ENCODE measurements around the gene FLOT1. TPM values are rescaled to one million over a fixed set of nuclear protein-coding genes. Genes with fewer than 3 reads are reported as not detected.

Gene FLOT1
- total and polyA plus RNA-seq, 9 of the 15 experiments (the other 6 are each of a cell fraction or from before 2014, with no cell fraction given), result 11.7 to 149 (median 118) TPM

DNA sequence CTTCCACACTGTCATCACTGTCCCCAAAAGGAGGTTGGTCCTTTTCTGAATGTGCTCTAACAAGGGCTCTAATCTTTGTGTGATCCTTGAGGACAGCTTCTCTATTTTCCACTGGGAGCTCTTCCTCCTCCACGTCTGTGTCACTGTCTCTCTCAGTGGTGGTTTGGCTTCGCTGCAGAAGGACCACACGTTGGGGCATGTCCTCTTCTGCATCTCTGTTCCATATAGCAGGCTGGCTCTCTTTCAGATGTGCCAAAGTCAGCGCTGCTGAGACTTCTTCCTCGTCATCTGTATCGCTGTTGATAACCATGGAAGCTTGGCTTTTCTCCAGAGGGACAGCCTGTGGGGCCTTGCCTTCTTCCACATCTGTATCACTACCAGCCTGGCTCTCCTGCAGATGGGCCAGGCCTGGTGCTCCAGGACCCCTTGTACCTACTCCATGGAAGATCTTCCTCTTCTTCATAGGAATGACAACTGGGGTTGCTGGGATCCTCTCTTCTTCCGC, 30.0 kb downstream of the FLOT1 start:
- Histone ChIP-seq H3K9me3 (replicated peaks; ENCODE audit: control insufficient read depth, insufficient read depth, low read depth, low read length) (no peaks in the 10 kb centered on the region), H3K4me3 (no peak overlapping the region), H3K4me2 (ENCODE audit: insufficient read depth, low read length) (no peak overlapping the region), H3K79me2 (ENCODE audit: control insufficient read depth, insufficient read depth, low read length) (peaks cover 31% of the 10 kb centered on the region), H3K9ac (ENCODE audit: insufficient read depth in 1 of 2, low read depth in 2 of 2, low read length in 2 of 2) (peak overlapping the region in 1 of 2 experiments; percentile 49; a peak in 1 of 4 replicates), H3K36me3 (ENCODE audit: control insufficient read depth, insufficient read depth, low read length) (peaks cover 72% of the 10 kb centered on the region), H3K9me1 (ENCODE audit: control insufficient read depth, insufficient read depth, low read length) (no peaks in the 10 kb centered on the region), H3K27me3 (ENCODE audit: control insufficient read depth in 2 of 2, insufficient read depth in 2 of 2, low read length in 2 of 2) (no peaks in the 10 kb centered on the region), H4K20me1 (replicated peaks; ENCODE audit: control insufficient read depth, insufficient read depth, low read length) (no peaks in the 10 kb centered on the region), H3K4me1 (replicated peaks in 1 of 2; ENCODE audit: control insufficient read depth in 2 of 2, insufficient read depth in 2 of 2, low read length in 2 of 2) (peaks cover 4 to 10% of the 10 kb centered on the region in 2 experiments; a peak in 3 of 5 replicates), H3K27ac (ENCODE audit: extremely low read depth, low read depth, low read length) (no peak overlapping the region), H2AFZ (ENCODE audit: low read depth, low read length) (no peak overlapping the region)
- in situ Hi-C loops (cut with MboI), result no loop called here
- ATAC-seq (no peak), FAIRE-seq (no peak), DNase-seq (ENCODE audit: extremely low read depth in 1 of 4, low spot score in 3 of 4) (peak in 1 of 4 experiments; percentile 3)
- 69% methylated on average over 7 of the region's 7 CpGs for WGBS (ENCODE audit: insufficient coverage, low coverage, missing lambda C conversion rate)
- BruUV-seq (replicated peaks), result no TSS peak
- intact Hi-C loops (cut with micrococcal nuclease), result no loop called here
- ChIA-PET CTCF (ENCODE audit: low intra/inter-chr PET ratio) (no interaction called here), POLR2A (interaction anchor here (0.5 to 27.1 kb wide), 9 partner anchors 9 to 456 kb away, joined by 3 to 524 read pairs (median 3); partner anchors contain the start of genes ABCF1 and NRM)
- TF ChIP-seq SPI1 (IDR thresholded peaks at IDR 0.05; ENCODE audit: borderline replicate concordance, low read depth, low read length) (0 out of 2 replicates have a peak, but pooled peaks have one; percentile 0), BDP1 (IDR thresholded peaks at IDR 0.05; ENCODE audit: insufficient read depth, insufficient read length) (no peak), PRMT5 (CRISPR knock-in tag; IDR thresholded peaks at IDR 0.05) (0 out of 2 replicates have a peak, but pooled peaks have one; percentile 27), NFIC (IDR thresholded peaks at IDR 0.05) (0 out of 2 replicates have a peak, but pooled peaks have one; percentile 20), NFIX (CRISPR knock-in tag; IDR thresholded peaks at IDR 0.05; ENCODE audit: low read depth) (no peak)
